ENCODE results near the gene ATP10D.

Gene ATP10D

GRCh38 chr4:47473141-47473750, 11.8 kb upstream of the ATP10D start:
- Histone ChIP-seq H3K36me3 (ENCODE audit: insufficient read depth, low read length) (no peaks in the 10 kb centered on the region), H3F3A (ENCODE audit: insufficient read depth, low read length) (no peaks in the 10 kb centered on the region), H3K4me3 (ENCODE audit: low read depth, low read length, poor library complexity, severe bottlenecking) (no peak overlapping the region), H3K4me1 (ENCODE audit: insufficient read depth, low read length, severe bottlenecking) (no peaks in the 10 kb centered on the region), H4K20me1 (ENCODE audit: insufficient read depth, low read length) (no peaks in the 10 kb centered on the region), H3K27me3 (ENCODE audit: insufficient read depth, low read length) (no peaks in the 10 kb centered on the region), H3K9ac (ENCODE audit: low read length) (no peak overlapping the region), H3K9me2 (ENCODE audit: low read depth, low read length) (no peaks in the 10 kb centered on the region), H3K9me3 (ENCODE audit: low read length) (no peaks in the 10 kb centered on the region), H3K79me2 (ENCODE audit: insufficient read depth, low read length) (no peaks in the 10 kb centered on the region), H3K4me2 (ENCODE audit: low read length) (no peak overlapping the region), H3K27ac (ENCODE audit: low read depth, low read length, poor library complexity, severe bottlenecking) (no peak overlapping the region), H2AFZ (ENCODE audit: low read length) (no peak overlapping the region)
- no peak for TF ChIP-seq EZH2 (IDR thresholded peaks at IDR 0.05; ENCODE audit: borderline replicate concordance, low read length)
- TF ChIP-seq, protein P1, sequence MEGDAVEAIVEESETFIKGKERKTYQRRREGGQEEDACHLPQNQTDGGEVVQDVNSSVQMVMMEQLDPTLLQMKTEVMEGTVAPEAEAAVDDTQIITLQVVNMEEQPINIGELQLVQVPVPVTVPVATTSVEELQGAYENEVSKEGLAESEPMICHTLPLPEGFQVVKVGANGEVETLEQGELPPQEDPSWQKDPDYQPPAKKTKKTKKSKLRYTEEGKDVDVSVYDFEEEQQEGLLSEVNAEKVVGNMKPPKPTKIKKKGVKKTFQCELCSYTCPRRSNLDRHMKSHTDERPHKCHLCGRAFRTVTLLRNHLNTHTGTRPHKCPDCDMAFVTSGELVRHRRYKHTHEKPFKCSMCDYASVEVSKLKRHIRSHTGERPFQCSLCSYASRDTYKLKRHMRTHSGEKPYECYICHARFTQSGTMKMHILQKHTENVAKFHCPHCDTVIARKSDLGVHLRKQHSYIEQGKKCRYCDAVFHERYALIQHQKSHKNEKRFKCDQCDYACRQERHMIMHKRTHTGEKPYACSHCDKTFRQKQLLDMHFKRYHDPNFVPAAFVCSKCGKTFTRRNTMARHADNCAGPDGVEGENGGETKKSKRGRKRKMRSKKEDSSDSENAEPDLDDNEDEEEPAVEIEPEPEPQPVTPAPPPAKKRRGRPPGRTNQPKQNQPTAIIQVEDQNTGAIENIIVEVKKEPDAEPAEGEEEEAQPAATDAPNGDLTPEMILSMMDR (IDR thresholded peaks at IDR 0.05; ENCODE audit: low read length): no peak

- Histone ChIP-seq H2AFZ (ENCODE audit: low read length) (no peak overlapping the region), H3K9me3 (ENCODE audit: low read length) (no peaks in the 10 kb centered on the region), H3K4me3 (ENCODE audit: low read depth, low read length, poor library complexity, severe bottlenecking) (no peak overlapping the region), H3K9ac (ENCODE audit: low read length) (no peak overlapping the region), H3K4me2 (ENCODE audit: low read length) (no peak overlapping the region), H3K9me2 (ENCODE audit: low read depth, low read length) (no peaks in the 10 kb centered on the region), H3K27ac (ENCODE audit: low read depth, low read length, poor library complexity, severe bottlenecking) (no peak overlapping the region), H3K27me3 (ENCODE audit: insufficient read depth, low read length) (no peaks in the 10 kb centered on the region), H3F3A (ENCODE audit: insufficient read depth, low read length) (no peaks in the 10 kb centered on the region), H4K20me1 (ENCODE audit: insufficient read depth, low read length) (no peaks in the 10 kb centered on the region), H3K4me1 (ENCODE audit: insufficient read depth, low read length, severe bottlenecking) (no peaks in the 10 kb centered on the region), H3K36me3 (ENCODE audit: insufficient read depth, low read length) (no peaks in the 10 kb centered on the region), H3K79me2 (ENCODE audit: insufficient read depth, low read length) (no peaks in the 10 kb centered on the region)
- TF ChIP-seq, protein P1 (IDR thresholded peaks at IDR 0.05; ENCODE audit: low read length): no peak
- no peak for TF ChIP-seq EZH2 (IDR thresholded peaks at IDR 0.05; ENCODE audit: borderline replicate concordance, low read length)
Observed at GRCh38 chr4:47474799-47475198, 10.3 kb upstream of the ATP10D start.

DNA sequence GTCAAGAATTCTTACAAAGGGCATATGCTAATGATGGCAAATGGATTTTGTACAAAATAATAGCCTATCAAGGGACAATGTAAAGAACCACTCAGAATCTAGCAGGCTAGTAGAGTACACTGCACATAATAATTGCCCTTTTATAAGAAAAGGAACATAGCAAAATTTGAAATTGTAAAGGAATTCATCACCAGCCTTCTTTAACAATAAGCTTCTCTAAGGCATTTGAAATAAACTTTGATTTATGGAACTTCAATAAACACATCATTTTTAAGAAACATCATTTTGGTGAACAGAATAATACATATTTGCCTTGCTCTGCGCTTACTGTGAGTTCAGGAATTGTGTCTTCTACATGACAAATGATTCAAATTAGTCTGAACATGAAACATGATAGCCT, 9.7 kb upstream of the ATP10D start:
- Histone ChIP-seq H3K27me3 (ENCODE audit: insufficient read depth, low read length) (no peaks in the 10 kb centered on the region), H3K9me2 (ENCODE audit: low read depth, low read length) (no peaks in the 10 kb centered on the region), H2AFZ (ENCODE audit: low read length) (no peak overlapping the region), H3K9me3 (ENCODE audit: low read length) (no peaks in the 10 kb centered on the region), H3K4me3 (ENCODE audit: low read depth, low read length, poor library complexity, severe bottlenecking) (no peak overlapping the region), H3K79me2 (ENCODE audit: insufficient read depth, low read length) (no peaks in the 10 kb centered on the region), H3F3A (ENCODE audit: insufficient read depth, low read length) (no peaks in the 10 kb centered on the region), H3K4me1 (ENCODE audit: insufficient read depth, low read length, severe bottlenecking) (no peaks in the 10 kb centered on the region), H3K27ac (ENCODE audit: low read depth, low read length, poor library complexity, severe bottlenecking) (no peak overlapping the region), H4K20me1 (ENCODE audit: insufficient read depth, low read length) (no peaks in the 10 kb centered on the region), H3K9ac (ENCODE audit: low read length) (no peak overlapping the region), H3K4me2 (ENCODE audit: low read length) (no peak overlapping the region), H3K36me3 (ENCODE audit: insufficient read depth, low read length) (no peaks in the 10 kb centered on the region)
- TF ChIP-seq, protein P1 (IDR thresholded peaks at IDR 0.05; ENCODE audit: low read length): no peak
- TF ChIP-seq EZH2 (IDR thresholded peaks at IDR 0.05; ENCODE audit: borderline replicate concordance, low read length): no peak

Measured in OCI-LY1 (cell line).